HCT116 (cell line): ENCODE results near the gene RHOBTB1.

Experiments used
- POLR2A ChIP-seq: IDR thresholded peaks from 2 replicates; pipeline ENCODE4 v1.7.0; 2011; ENCODE audit warnings: borderline replicate concordance; ENCODE audit not compliant: insufficient read depth, insufficient read length; ENCODE audit errors: extremely low read depth
- POLR2AphosphoS5 ChIP-seq: IDR thresholded peaks from 2 replicates; pipeline ENCODE4 v1.6.1; 2011; ENCODE audit warnings: mild to moderate bottlenecking, low read depth, low read length, moderate library complexity
- RAD21 ChIP-seq: IDR thresholded peaks from 2 replicates; pipeline ENCODE4 v1.6.1; 2012; ENCODE audit warnings: low read depth, mild to moderate bottlenecking
- REST ChIP-seq: IDR thresholded peaks from 2 replicates; pipeline ENCODE4 v1.6.1; 2012; ENCODE audit warnings: low read depth
- TF ChIP-seq, protein P1 (sequence below), 3 experiments: fragments of 200-600 bp in 1 of 3; sonication (generic) in 1 of 3; IDR thresholded peaks in 2 of 3; conservative IDR thresholded peaks in 1 of 3; 2 replicates each; pipeline ENCODE4 v1.5.1; 2012 to 2017; ENCODE audit warnings: low read depth in 2 of 3, low read length in 2 of 3, antibody characterized with exemption in 1 of 3, borderline replicate concordance in 1 of 3, control low read depth in 1 of 3, mild to moderate bottlenecking in 1 of 3, mixed read lengths in 1 of 3, mixed run types in 1 of 3, moderate library complexity in 1 of 3; ENCODE audit not compliant: insufficient read depth in 1 of 3

DNA sequence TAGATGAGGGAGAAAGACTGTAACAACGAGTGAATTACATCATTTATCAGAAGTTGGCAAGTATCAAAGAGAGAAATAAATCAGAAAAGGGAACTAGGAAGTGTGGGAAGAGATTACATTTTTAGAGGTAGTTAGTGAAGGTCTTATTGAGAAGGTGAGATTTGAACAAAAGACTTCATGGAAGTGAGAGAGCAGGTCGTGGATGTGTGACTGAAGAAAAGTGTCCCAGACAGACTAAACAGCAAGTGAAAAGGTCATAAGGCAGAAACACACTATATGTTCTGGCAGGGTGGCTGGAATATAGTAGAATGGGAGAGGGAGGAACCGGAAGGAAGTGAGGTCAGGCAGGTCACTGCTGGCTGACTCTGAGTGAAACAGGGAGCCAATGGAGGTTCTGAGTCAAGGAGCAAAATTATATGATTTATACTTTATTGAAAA lies 35.7 kb upstream of the RHOBTB1 start:
- TF ChIP-seq, protein P1, sequence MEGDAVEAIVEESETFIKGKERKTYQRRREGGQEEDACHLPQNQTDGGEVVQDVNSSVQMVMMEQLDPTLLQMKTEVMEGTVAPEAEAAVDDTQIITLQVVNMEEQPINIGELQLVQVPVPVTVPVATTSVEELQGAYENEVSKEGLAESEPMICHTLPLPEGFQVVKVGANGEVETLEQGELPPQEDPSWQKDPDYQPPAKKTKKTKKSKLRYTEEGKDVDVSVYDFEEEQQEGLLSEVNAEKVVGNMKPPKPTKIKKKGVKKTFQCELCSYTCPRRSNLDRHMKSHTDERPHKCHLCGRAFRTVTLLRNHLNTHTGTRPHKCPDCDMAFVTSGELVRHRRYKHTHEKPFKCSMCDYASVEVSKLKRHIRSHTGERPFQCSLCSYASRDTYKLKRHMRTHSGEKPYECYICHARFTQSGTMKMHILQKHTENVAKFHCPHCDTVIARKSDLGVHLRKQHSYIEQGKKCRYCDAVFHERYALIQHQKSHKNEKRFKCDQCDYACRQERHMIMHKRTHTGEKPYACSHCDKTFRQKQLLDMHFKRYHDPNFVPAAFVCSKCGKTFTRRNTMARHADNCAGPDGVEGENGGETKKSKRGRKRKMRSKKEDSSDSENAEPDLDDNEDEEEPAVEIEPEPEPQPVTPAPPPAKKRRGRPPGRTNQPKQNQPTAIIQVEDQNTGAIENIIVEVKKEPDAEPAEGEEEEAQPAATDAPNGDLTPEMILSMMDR (IDR thresholded peaks at IDR 0.05 in 2 of 3, conservative IDR thresholded peaks at IDR 0.05 in 1 of 3; ENCODE audit: borderline replicate concordance in 1 of 3, insufficient read depth in 1 of 3, low read depth in 2 of 3, low read length in 2 of 3) = no peak
- TF ChIP-seq RAD21 = no peak
- no peak for TF ChIP-seq POLR2AphosphoS5
- TF ChIP-seq REST = no peak
- no peak for TF ChIP-seq POLR2A
